CD4-positive, alpha-beta T cell treated with Interferon alpha-2 for 1 hour (primary cell): ENCODE results near the gene AFAP1.

ENCODE experiments used
- DNase-seq, 2 donors: peaks; one replicate each; pipeline ENCODE4 v3.0.0-alpha.2; 2020 to 2022

Gene AFAP1

GRCh38 chr4:7818399-7818911 is 121.2 kb downstream of the AFAP1 start:
- no peak for DNase-seq

GRCh38 chr4:7817877-7818398 is 121.7 kb downstream of the AFAP1 start:
- no peak for DNase-seq

- DNase-seq = no peak
Observed at GRCh38 chr4:7816771-7817170, 122.9 kb downstream of the AFAP1 start.

- no peak for DNase-seq
Observed at GRCh38 chr4:7815981-7816380, 123.7 kb downstream of the AFAP1 start.

- no peak for DNase-seq
Observed at GRCh38 chr4:7815562-7815961, 124.1 kb downstream of the AFAP1 start.

- DNase-seq = no peak
Observed at GRCh38 chr4:7814451-7814850, 125.2 kb downstream of the AFAP1 start.

- DNase-seq = no peak
Observed at GRCh38 chr4:7813674-7814073, 126.0 kb downstream of the AFAP1 start.

GRCh38 chr4:7812921-7813320 is 126.7 kb downstream of the AFAP1 start:
- no peak for DNase-seq

- DNase-seq = no peak
Observed at GRCh38 chr4:7812231-7812857, 127.3 kb downstream of the AFAP1 start.

- no peak for DNase-seq
Observed at GRCh38 chr4:7811536-7812191, 128.0 kb downstream of the AFAP1 start.

GRCh38 chr4:7810783-7811535 is 128.7 kb downstream of the AFAP1 start:
- DNase-seq = no peak

GRCh38 chr4:7808752-7809151 is 130.9 kb downstream of the AFAP1 start:
- no peak for DNase-seq

- no peak for DNase-seq
Observed at GRCh38 chr4:7808181-7808580, 131.5 kb downstream of the AFAP1 start.

- no peak for DNase-seq
Observed at GRCh38 chr4:7807351-7807921, 132.2 kb downstream of the AFAP1 start.

GRCh38 chr4:7806338-7807090 is 133.1 kb downstream of the AFAP1 start:
- no peak for DNase-seq

GRCh38 chr4:7805533-7806337 is 133.9 kb downstream of the AFAP1 start:
- DNase-seq = no peak

- DNase-seq = no peak
Observed at GRCh38 chr4:7804756-7805385, 134.8 kb downstream of the AFAP1 start.

- DNase-seq = peak; percentile 62 to 84
Observed at GRCh38 chr4:7803992-7804755, 135.5 kb downstream of the AFAP1 start.

- no peak for DNase-seq
Observed at GRCh38 chr4:7803371-7803770, 136.3 kb downstream of the AFAP1 start.

- DNase-seq = peak; percentile 67 to 86
Observed at GRCh38 chr4:7802093-7802726, 137.5 kb downstream of the AFAP1 start.
